NCI-H187 treated with DMSO at 0.1 percent for 48 hours (cell line): ENCODE results near the gene SYT2.
"Not testable (repeated sequence)": the region's sequence is repeated elsewhere in the genome, so short reads cannot be mapped to it uniquely, and the experiment has no call there.

ENCODE experiments used
- DNase-seq: peaks from one replicate; lab custom pipeline; 2025; lab: John Stamatoyannopoulos, UW

The SYT2 gene

DNA sequence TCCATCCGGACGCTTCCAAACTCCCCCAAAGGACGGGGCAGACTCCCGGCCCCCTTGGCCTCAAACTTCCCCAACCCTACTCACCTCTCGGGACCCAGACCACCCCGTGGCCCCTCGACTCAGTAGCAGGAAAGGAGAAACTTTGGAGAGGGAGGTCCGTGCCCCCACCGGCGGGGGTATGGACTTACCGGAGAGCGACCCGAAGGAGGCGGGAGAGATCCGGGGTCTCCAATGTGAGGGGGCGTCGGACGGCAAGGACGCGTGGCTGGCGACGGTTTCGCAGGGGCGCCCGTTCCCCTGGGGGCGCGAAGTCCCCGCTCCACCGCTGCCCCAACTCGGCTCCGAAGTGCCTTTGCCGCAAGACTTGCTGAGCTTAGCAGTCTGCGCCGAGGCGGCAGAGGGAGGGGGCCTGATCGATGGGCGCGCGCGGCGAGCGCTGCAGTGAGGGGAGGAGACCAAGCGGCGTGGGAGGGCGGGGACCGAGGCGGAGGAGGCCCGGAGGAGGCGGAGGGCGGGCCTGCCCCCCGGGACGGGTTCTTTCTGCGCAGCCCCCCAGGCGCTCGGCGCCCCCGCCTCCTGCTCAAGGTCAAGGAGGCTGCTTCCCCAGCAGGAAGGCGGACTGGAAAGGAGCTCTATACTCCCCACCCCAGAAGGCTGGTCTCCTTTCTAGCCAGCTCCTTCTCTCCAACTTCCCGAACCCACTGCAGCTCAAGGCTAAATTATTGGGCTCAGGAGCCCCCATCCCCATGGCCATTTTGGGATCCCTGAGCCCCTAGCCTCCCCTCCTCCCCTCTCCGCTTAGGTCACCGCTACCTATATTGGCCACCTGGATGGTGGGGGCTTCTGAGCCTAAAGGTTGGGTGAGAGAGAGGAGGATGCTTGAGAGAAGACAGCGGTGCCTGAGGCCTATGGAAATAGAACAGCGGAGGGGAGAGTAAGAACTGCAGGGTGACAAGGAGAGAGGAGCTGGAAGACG is at the start of gene SYT2:
TSS of gene SYT2 (minus strand) at position 385 of the 976 bp plus-strand sequence. CDS start 104,682 bp downstream, outside the sequence.
- peak; percentile 36 for DNase-seq

DNA sequence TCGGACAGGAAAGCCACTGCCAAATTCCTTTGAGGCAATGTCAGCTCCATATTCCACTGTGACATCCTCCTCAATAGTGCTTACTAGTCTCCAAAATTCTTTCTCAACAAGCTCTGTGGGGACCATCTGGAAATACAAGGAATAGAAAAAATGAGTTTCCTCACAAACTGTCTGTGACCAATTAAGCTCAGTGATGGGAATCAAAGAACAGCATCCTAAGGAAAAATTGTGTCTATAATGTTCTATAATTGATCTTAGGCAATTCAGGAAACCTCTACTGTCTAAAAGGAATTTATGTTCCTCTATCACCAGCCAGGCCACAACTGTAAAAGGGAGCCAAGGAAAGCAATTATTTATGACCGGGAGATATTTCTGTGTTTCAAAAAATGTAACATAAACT is 46.1 kb upstream of the SYT2 start:
- DNase-seq: no peak

DNA sequence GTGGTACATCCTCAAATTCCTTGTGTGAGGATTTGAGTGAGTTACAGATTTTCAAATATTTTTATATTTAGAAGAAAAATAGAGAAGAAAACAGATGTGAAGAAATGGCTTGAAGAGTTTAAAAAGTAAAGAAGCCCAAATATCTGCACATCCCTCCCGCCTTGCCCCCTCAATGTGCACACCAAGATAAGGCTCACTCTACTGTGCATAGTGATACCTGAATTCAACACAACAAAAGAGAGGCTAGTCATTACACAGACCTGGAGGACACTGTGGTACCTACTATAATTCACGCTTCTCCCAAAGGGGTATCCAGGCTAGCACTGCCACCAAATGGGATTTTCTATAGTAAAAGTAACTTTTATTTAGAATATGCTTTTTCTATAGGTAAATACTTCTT is 44.0 kb upstream of the SYT2 start:
- no peak for DNase-seq

DNA sequence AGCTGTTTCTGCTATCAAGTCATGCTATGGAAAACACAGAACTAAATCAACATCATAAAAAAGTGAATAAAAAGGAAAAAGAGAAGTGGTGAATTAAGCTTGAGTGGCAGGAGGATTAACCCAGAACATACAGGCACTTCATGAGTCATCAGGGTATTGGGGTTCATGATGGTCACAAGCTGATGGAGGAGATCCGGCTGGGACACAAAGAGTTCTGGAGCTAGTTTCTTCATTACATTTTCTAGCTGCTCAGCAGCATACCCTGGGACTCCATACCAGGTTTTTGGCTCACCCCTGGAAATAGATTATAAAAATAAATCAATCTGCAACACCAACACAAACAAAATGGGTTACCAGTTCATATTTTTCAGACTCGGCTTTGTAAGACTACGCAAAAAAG is 42.5 kb upstream of the SYT2 start:
- DNase-seq: no peak

DNA sequence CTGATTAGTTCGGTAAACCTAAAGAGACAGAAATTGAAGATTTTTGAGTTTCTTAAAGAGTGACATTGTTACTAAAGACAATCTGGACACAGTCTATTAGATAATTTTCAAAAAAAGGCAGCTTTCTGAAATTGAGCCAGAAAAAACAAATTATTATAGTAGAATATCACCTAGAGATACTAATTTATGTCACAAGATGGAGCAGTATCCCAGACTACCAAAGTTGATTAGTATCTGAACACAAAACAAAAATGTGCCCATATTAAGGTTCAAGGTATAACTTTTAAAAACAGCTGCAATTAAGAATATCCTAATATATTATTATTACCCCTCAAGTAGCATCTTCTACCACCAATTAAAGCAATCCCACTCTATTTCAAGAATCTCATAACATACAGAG is 40.5 kb upstream of the SYT2 start:
- DNase-seq: no peak

DNA sequence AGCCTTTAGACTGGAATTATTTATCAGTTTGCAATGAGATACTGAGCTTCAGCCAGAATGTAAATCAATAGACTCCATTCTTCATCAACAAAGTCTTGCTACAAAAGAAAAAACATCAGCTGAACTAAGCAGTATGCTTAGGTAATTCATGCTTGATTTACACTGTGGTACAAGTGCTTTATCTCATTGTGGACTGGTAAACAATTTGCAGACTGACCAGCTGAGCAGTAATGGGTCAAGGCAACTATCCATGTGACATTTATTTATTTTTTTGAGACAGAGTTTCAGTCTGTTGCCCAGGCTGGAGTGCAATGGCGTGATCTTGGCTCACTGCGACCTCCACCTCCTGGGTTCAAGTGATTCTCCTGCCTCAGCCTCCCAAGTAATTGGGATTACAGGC is 39.8 kb upstream of the SYT2 start:
- DNase-seq: no peak

DNA sequence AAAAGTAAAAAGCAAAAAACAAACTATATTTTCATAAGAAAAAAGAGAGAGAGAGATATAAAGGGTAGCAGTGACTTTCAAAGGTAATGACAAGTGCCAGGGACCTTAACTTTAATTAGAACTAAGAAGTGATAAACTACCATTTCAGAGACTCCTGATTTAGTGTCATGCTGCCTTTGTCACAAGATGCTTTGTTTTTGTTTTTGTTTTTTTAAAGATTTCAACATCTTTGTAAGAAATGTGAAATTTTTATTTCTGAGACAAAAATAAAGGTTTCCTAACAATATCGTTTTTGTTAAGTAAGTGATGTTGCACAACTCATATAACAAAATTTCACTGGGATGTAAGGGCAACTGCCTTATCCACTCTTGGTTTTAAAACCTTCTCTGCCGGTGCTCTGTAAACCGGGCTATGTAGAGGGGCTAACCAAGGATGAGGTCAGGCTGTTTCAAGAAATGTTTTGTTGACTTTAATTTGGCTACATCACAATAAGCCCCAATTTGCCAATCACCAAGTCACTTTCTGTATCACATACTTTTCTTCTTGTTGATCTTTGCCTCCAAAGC is 35.2 kb upstream of the SYT2 start:
- no peak for DNase-seq

DNA sequence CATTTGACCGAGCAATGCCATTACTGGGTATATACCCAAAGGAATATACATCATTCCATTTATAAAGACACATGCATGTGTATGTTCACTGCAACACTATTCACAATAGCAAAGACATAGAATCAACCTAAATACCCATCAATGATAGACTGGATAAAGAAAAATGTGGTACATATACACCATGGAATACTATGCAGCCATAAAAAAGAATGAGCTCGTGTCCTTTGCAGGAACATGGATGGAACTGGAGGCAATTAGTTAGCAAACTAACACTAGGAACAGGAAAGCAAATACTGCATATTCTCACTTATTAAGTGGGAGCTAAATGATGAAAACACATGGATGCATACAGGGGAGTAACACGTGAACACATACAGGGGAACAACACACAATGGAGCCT is 34.5 kb upstream of the SYT2 start:
- DNase-seq: not testable (repeated sequence)

DNA sequence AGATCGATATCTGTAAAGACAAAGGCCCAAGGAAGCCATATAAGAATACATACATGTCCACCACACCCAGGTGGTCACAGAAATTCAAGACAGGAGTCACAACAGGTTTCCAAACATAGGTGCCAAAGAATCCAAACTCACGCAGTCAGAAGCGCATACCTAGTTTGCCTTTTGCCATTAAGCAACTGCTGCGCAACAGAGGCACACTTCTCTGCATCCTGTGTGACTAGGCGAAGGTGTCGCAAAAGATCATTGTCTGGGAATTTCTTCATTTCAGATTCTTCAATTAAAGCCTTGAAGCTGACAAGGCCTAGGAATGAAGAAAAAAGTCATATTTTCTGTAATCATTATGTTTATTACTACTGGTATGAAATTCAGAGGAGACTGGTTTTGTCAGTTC is 32.2 kb upstream of the SYT2 start:
- DNase-seq: no peak

DNA sequence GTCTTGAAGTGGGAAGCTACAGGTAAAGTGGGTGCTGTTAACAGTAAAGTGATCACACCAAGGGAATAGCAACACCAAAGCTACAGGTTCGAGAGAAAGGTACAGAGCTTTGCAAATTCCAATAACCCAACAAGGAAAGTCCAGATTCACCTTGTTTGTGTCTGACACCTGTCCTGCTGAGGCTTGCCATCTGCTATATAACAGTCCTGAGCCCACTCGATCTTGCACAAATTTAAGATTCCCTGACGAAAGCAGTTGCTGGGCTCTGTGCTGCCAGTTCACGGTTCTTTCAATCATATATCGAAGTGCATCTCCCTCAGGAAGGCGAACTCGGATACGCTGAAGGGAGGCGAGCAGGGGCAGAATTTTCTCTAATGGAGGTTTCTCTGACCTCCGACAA is 23.0 kb upstream of the SYT2 start:
- no peak for DNase-seq

DNA sequence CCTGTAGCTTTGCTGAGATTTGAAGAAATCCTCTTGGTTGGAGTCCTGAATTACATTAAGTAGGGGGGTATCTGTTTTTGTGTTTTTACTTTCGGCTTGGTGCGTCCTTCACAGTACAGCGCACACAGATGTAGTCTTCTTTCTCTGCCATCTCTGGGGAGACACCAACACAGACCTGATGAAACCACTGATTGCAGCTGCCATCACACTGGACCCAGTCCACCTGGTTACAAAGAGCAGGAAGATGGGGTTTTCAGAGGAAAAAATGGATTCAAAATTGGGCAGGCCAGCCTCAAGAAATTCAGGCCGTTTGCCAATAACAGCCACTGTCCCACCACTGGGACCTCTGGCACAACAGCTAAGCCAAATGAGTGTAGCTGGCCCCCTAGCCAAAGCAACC is 18.7 kb upstream of the SYT2 start:
- no peak for DNase-seq

DNA sequence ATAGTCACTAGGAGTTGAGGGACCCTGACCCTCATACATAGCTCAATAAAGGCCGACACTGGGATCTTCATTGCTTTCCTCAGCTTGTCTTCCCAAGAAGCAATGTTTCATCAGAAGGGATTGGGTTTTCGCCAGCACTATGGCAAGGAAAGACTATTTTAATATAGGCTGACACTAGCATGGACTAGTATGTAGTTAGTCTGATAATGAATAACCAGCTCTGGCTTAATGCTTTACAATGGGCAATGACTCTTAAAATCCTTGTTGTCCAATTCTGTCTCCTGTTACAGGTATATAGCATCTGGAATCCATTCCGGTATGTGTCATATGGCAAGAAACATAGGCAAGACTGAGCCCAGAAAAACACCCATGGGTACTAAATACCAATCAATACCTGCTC is 15.3 kb upstream of the SYT2 start:
- no peak for DNase-seq

DNA sequence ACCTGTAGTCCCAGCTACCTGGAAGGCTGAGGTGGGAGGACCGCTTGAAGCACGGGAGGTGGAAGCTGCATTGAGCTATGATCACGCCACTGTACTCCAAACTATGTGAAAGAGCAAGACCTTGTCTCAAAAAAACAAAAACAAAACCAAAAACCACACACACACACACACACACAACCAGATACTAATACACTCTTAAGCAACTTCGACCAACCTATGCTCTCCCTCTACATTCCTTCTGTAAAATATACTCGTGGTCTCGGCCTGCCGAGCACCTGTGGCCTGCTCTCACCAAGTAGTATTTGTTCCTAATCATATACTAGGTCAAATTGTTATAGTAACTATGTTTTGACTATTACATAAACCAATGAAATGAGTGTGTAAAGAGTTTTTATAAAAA is 13.5 kb upstream of the SYT2 start:
- DNase-seq: no peak

DNA sequence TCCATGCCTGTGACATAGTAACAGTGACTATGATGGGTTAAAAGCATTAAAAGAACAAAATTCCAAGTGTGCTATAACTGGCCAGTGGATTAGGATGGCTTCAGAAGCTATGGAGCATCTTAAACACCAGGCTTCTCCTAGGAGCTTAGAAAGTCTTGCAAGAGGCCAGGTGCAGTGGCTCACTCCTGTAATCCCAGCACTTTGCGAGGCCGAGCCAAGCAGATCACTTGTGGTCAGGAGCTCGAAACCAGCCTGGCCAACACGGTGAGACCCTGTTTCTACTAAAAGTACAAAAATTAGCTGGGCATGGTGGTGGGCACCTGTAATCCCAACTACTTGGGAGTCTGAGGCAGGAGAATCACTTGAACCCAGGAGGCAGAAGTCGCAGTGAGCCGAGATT is 12.8 kb upstream of the SYT2 start:
- not testable (repeated sequence) for DNase-seq

DNA sequence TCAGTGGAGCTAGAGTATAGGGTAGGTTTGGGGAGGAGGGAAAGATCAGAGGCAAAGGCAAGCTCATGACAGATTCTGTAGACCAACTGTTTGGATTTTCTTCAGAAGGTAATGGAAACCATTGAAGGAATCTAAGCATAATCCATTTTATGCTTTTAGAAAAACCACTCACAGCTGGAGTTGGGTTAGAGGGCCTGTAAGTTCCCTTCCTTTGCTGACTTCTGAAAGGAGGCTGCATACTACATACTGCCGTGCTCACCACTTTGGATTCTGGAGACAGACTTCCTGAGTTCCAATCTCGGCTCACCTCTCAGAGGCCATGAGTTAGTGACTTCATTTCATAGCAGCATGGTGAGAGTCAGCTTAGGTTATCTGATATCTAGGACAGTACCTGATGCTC is 6.4 kb upstream of the SYT2 start:
- no peak for DNase-seq

DNA sequence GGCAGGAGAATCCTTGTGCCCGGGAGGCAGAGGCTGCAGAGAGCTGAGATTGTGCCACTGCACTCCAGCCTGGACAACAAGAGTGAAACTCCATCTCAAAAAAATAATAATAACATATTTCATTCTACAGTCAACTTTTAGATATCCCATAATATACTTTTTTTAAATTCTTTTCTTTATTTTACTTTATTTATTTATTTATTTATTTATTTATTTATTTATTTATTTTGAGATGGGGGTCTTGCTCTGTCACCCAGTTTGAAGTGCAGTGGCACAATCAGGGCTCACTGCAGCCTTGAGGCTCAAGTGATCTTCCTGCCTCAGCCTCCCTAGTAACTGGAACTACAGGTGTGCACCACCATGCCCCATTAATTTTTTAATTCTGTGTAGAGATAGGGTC is 3.9 kb upstream of the SYT2 start:
- not testable (repeated sequence) for DNase-seq

DNA sequence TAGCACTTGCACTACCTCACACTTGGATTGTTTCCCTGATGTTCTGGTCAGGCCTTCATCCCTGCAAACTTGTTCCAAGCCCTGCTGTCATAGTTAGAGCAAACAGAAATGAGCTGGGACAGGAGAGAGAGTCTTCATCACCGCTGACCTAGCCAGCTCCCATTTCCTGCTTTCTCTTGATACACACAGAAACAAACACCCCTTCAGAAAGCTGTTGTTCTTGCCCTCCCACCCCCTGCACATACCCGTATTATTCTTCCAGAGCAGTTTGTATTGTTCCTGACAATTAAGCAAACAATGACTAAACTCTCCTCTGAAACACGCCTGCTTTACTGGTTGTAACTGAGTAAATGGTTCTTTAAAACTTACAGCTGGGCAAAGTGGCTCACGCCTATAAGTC is 2.9 kb upstream of the SYT2 start:
- DNase-seq: no peak

DNA sequence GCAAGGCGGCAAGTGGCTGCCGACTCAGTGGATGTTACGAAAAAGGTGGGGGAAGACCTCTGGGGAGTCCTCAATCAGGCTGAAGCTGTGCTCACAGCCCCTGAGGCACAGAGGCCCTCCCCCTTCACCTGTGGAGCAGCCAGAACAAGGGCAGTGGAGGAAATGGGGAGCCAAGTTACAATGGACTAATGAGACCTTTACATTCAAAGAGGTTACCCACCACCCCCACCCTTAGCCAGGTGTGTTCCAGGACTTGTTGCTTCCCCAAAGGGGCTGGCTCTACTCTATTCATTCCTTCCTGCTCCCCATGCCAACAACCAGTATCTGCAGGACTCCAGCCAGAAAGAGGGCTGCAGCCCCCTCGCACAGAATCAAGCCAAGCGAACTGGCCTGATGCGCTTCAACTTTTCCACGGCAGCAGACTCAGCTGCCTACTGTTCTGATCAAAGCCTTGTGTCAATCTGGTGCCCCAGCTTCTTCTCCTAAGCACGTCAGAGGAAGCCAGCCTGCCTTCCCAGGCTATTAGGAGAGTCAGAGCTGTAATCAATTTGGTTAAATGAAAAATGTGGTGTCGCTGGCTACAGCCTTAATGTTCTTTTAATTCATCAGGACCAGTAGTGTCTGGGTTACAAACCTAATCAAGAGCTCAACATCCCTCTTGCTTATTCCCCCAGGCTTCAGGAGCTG is 1.8 kb upstream of the SYT2 start:
- DNase-seq: no peak

DNA sequence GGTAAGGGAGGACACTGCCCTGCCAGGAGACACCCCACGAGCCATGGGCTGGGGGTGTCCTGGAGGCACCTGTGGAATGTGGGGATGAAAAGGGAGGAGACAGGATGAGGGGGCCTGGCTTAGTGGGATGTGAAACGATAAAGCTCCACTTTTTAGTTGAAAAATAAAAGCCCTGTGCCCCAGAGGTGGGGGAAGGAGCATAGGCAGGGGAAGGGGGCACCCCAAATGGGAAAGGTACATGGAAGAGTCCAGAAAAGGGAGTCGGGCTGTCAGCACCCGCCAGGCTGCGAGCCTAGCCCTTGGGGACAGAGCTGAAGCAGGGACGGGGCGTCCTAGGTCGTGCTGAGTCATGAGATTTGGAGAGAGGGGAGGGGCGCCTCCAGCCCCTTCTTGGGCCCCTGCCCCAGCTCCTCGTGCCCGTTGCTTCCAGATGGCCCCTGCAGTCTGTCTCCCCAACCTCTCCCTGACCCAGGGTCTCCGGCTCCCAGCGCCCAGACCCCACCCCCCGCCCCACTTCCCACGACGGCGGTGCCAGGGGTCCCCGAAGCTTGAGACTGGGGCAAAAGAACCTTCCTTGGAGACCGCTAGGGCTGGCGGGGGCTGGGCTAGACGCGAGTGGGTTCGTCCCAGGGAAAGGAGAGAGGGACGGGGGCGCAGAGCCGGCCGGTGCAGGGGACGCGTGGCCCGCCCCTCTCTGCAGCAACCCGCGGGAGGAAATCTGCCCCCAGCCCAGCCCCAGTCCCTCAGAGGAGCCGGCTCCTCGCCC is 795 bp downstream of the SYT2 start:
- DNase-seq: no peak

DNA sequence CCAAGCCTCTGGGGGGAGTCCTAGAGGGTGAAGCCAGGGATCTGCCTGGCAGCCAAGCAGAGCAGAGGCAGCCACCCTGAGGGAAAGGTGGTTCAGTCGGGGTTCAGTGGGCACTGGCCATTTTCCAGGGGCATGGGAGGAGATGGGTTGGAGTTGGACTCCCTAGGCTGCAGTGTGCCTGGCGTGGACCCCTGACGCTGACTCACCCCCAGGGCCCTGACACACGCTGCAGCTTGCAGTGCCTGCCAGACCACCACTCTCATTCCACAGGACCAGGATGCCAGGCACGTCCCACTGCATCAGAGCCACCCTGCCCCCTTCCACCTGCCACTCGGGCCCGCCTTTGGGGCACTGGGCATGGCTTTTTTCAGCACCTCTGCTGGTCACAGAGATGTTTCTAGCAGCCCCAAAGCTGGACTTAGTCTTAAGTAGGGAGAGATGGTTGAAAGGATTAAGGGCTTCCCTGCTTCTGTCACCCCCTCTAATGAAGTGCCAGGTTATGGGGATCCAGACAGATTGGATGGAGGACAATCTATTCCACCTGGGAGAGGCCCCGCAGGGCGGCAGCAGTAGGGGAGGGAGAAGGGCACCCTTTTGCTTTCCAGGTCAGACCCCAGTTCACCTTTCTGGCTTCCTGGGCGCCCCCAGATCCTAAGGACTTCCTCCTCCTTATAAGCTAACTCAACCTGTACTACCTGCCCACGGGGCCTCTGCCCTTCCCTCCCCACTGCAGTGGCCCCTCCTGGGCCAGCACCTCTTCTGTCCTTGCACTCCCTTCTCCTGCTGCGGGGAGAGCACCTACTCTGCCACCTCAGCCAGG is 1.6 kb downstream of the SYT2 start:
- DNase-seq: no peak

DNA sequence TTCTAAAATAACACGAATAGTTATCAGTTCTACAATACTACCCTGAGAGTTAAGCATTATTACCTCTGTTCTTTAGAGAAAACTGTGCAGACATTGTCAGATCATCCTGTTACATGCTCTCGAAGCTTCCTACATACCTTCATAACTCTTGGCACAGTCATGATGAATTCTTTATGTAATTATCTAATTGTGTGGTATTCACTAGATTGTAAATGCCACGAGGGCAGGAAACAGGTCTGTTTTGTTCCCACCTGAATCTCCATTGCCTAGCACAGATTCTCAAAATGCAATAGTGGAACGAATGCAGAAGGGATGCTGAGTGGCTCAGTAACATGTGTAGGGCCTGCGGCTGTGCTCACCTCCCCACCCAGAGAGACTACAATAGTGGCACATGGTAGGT is 3.4 kb downstream of the SYT2 start:
- DNase-seq: no peak
